Skeletal muscle satellite cell (primary cell): ENCODE measurements around the gene ANKRD24.
A peak's percentile ranks its signal among the peaks of the same experiment; 100 is the strongest.
"Not testable (repeated sequence)": the region's sequence is repeated elsewhere in the genome, so short reads cannot be mapped to it uniquely, and the experiment has no call there.

Experiments used
- H3K27me3 ChIP-seq: 2 replicates; pipeline ENCODE4 v1.7.0; 2013; ENCODE audit warnings: low read length; ENCODE audit not compliant: control insufficient read depth, insufficient read depth
- H3K36me3 ChIP-seq: 2 replicates; pipeline ENCODE4 v1.7.0; 2013; ENCODE audit warnings: mild to moderate bottlenecking, control low read depth, low read length; ENCODE audit not compliant: insufficient read depth
- H3K4me1 ChIP-seq: 2 replicates; pipeline ENCODE4 v1.7.0; 2013; ENCODE audit warnings: low read length; ENCODE audit not compliant: control insufficient read depth, insufficient read depth
- H3K4me2 ChIP-seq: 2 replicates; pipeline ENCODE4 v1.7.0; 2013; ENCODE audit warnings: mild to moderate bottlenecking, low read length
- H3K4me3 ChIP-seq: 2 replicates; pipeline ENCODE4 v1.7.0; 2013; ENCODE audit warnings: low read length
- H3K9ac ChIP-seq: 2 replicates; pipeline ENCODE4 v1.7.0; 2013; ENCODE audit warnings: mild to moderate bottlenecking, low read depth, low read length, moderate library complexity
- H3K9me3 ChIP-seq: replicated peaks from 2 replicates; pipeline ENCODE4 v1.7.0; 2013; ENCODE audit warnings: mild to moderate bottlenecking, control low read depth, low read length

The ANKRD24 gene

DNA sequence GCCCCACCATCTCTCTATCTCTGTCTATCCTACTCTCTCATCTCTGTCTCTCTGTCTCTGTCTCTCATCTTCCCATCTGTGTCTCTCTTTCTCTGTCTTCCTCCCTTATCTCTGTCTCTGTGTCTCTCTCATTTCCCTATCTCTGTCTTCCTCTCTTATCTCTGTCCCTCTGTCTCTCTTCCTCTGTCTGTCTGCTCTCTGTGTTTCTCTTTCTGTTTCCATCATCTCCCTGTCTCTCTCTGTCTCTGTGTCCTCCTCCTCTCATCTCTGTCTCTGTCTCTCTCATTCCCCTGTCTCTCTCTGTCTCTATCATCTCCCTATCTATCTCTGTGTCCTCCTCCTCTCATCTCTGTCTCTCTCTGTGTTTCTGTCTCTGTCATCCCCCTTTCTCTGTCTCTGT is 45.3 kb downstream of the ANKRD24 start:
- no peak overlapping the region for H3K9ac ChIP-seq
- peaks cover 14% of the 10 kb centered on the region for H3K4me1 ChIP-seq
- no peak overlapping the region for H3K4me2 ChIP-seq
- H3K36me3 ChIP-seq, result no peaks in the 10 kb centered on the region
- H3K4me3 ChIP-seq, result no peak overlapping the region
- H3K9me3 ChIP-seq, result no peaks in the 10 kb centered on the region
- H3K27me3 ChIP-seq, result peaks cover 18% of the 10 kb centered on the region

DNA sequence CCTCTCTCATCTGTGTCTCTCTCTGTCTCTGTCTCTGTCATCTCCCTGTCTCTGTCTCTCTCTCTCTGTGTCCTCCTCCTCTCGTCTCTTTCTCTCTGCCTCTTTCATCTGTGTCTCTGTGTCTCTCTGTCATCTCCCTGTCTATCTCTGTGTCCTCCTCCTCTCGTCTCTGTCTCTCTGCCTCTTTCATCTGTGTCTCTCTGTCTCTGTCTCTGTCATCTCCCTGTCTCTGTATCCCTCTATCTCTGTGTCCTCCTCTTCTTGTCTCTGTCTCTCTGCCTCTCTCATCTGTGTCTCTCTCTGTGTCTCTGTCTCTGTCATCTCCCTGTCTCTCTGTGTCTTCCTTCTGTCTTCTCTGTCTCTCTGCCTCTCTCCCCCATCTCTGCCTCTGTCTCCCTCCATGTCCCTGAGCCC is 46.3 kb downstream of the ANKRD24 start:
- peaks cover 18% of the 10 kb centered on the region for H3K27me3 ChIP-seq
- peak overlapping the region; percentile 28 for H3K4me2 ChIP-seq
- H3K9ac ChIP-seq, result no peak overlapping the region
- no peaks in the 10 kb centered on the region for H3K36me3 ChIP-seq
- H3K4me1 ChIP-seq, result peaks cover 14% of the 10 kb centered on the region
- no peaks in the 10 kb centered on the region for H3K9me3 ChIP-seq
- H3K4me3 ChIP-seq, result no peak overlapping the region

DNA sequence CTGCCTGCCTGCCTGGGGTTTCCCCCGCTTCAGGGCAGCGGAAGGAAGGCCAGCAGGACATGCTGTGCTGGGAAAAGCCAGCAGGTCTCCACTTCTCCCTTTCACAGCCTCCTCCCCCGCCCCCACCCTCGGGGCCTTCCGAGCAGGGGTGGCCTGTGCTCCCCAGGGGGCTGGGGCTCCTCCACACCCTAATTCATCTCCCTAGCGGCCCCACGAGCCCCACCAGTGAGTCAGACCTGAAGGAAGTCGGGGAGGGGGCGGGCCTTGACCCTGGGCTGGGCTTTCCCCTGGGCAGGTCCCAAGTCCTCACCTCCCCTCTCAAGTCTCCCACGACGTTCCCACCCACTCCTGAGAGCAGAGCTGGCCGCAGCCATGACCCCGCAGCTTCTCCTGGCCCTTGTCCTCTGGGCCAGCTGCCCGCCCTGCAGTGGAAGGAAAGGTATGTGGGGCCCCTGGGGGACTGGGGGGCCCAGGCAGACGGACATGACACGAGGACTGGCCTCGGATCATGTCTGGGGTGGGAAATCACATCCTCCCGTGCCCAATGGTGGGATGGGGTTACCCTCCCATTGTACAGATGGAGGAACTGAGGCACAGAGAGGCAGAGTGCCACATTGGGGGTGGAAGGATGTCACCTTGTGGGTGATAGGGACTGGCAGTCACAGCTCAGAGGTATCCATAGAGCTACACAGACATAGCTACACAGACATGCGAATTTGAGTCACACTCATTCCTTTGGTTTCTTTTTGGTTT is 46.9 kb downstream of the ANKRD24 start, which contains the start of gene EBI3:
Gene EBI3, plus strand, starts transcription at position 345 of the 753 bp plus-strand sequence. Its CDS starts 28 bp downstream, at position 373.
- peak within 1 kb of the TSS; percentile 28 for H3K4me2 ChIP-seq
- H3K9me3 ChIP-seq, result no peaks in the 10 kb centered on the region
- peaks cover 14% of the 10 kb centered on the region for H3K4me1 ChIP-seq
- H3K27me3 ChIP-seq, result peaks cover 19% of the 10 kb centered on the region
- H3K36me3 ChIP-seq, result no peaks in the 10 kb centered on the region
- H3K9ac ChIP-seq, result no peak within 1 kb of the TSS
- no peak within 1 kb of the TSS for H3K4me3 ChIP-seq

DNA sequence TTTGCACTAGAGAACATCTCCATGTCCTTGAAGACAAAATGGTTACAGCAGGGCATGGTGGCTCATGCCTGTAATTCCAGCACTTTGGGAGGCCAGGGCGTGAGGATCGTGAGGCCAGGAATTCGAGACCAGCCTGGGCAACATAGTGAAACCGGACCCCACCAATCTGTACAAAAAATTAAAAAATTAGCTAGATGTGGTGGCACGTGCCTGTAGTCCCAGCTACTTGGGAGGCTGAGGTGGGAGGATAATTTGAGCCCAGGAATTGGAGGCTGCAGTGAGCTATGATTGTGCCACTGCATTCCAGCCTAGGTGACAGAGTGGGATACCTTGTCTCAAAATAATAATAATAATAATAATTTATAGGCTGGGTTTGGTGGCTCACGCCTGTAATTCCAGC is 47.7 kb downstream of the ANKRD24 start:
- H3K4me1 ChIP-seq, result peaks cover 14% of the 10 kb centered on the region
- peaks cover 26% of the 10 kb centered on the region for H3K27me3 ChIP-seq
- H3K9ac ChIP-seq, H3K9me3 ChIP-seq, H3K4me3 ChIP-seq, H3K36me3 ChIP-seq, H3K4me2 ChIP-seq: not testable (repeated sequence)

DNA sequence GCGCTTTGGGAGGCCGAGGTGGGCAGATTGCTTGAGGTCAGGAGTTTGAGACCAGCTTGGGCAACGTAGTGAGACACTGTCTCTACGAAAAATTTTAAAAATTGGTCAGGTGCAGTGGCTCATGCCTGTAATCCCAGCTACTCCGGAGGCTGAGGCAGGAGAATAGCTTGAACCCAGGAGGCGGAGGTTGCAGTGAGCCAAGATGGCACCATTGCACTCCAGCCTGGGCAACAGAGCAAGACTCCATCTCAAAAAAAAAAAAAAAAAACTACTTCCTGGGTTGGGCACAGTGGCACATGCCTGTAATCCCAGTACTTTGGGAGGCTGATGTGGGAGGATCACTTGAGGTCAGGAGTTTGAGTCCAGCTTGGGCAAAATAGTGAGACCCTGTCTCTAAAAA is 49.0 kb downstream of the ANKRD24 start:
- H3K4me3 ChIP-seq, H3K9me3 ChIP-seq, H3K4me2 ChIP-seq, H3K36me3 ChIP-seq, H3K9ac ChIP-seq: not testable (repeated sequence)
- peaks cover 14% of the 10 kb centered on the region for H3K4me1 ChIP-seq
- peaks cover 23% of the 10 kb centered on the region for H3K27me3 ChIP-seq

- Histone ChIP-seq H3K4me1 (peaks cover 14% of the 10 kb centered on the region), H3K27me3 (peaks cover 26% of the 10 kb centered on the region)
- H3K36me3 ChIP-seq, H3K9ac ChIP-seq, H3K9me3 ChIP-seq, H3K4me3 ChIP-seq, H3K4me2 ChIP-seq: not testable (repeated sequence)
These were observed 49.6 kb downstream of the ANKRD24 start for GRCh38 chr19:4232139-4232538.

DNA sequence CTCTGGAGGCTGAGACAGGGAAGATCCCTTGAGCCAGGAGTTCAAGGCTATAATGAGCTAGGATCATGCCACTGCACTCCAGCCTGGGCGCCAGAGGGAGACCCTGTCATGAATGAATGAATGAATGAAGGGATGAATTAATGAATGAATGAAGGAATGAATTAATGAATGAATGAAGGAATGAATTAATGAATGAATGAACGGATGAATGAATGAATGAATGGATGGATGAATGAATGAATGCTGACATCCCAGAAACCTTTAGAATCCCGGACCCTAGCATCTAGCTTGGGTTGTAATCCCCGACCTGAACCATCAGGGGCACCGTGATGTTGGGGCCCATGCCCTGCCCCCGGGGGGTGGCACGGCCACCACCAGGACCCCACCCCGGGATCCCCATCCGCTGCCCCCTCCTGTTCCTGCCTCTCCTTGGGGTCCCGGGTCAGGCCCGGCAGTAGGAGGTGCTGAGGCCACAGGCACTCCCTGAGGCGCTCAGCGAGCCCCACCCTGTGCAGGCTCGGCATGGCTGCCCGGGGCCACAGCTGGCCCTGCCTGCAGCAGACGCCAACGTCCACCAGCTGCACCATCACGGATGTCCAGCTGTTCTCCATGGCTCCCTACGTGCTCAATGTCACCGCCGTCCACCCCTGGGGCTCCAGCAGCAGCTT is 50.3 kb downstream of the ANKRD24 start:
- no peaks in the 10 kb centered on the region for H3K9me3 ChIP-seq
- H3K36me3 ChIP-seq, result no peaks in the 10 kb centered on the region
- no peak overlapping the region for H3K4me3 ChIP-seq
- no peak overlapping the region for H3K9ac ChIP-seq
- peak overlapping the region; percentile 27 for H3K4me2 ChIP-seq
- H3K27me3 ChIP-seq, result peaks cover 25% of the 10 kb centered on the region
- H3K4me1 ChIP-seq, result peaks cover 14% of the 10 kb centered on the region

DNA sequence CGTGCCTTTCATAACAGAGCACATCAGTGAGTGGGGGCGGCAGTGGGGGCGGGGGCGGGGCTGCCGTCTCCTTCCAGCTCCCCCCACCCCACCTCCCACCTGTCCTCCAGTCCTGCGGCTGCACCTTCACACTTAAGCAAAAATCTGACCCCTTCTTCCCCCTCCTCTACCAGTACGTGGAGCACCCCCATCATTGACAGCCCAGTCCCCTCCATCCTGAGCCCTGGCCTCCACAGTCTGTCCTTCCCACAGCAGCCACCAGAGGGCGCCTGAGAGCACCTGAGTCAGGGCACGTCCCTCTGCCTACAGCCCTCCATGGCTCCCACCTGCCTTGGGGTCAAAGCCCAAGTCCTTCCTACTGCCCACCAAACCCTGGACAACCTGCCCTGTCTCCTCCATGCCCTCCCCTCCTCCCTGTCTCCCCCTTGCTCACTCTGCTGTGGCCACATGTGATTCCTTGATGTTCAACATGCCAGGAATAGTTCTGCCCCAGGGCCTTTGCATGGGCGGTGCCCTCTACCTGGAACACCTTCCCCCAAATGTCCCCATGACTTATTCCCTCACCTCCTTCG is 50.9 kb downstream of the ANKRD24 start:
- no peaks in the 10 kb centered on the region for H3K36me3 ChIP-seq
- no peak overlapping the region for H3K9ac ChIP-seq
- H3K4me3 ChIP-seq, result no peak overlapping the region
- no peaks in the 10 kb centered on the region for H3K9me3 ChIP-seq
- H3K27me3 ChIP-seq, result peaks cover 19% of the 10 kb centered on the region
- peaks cover 13% of the 10 kb centered on the region for H3K4me1 ChIP-seq
- H3K4me2 ChIP-seq, result peak overlapping the region; percentile 27

DNA sequence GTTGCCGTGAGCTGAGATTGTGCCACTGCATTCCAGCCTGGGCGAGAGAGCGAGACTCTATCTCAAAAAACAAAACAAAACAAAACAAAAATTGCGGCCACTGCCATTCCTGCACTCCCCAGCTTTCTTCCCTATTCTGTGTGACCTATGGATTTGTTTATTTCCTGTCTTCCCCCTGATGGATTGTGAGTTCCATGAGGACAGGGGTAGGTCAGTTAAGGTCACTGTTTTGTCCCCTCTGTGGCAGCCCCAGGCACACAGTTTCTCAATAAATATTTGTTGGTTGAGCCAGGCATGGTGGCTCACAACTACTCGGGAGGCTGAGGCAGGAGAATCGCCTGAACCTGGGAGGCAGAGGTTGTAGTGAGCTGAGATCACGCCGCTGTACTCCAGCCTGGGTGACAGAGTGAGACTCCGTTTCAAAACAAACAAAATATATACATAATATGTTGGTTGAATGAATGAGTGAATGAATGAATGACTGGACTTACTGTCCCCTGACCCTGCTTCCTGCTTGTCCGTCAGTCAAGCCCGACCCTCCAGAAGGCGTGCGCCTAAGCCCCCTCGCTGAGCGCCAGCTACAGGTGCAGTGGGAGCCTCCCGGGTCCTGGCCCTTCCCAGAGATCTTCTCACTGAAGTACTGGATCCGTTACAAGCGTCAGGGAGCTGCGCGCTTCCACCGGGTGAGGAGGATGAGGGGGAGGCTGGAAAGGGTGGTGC is 51.8 kb downstream of the ANKRD24 start:
- Histone ChIP-seq H3K4me2 (no peak overlapping the region), H3K9me3 (no peaks in the 10 kb centered on the region), H3K4me3 (no peak overlapping the region), H3K4me1 (peaks cover 4% of the 10 kb centered on the region), H3K27me3 (peaks cover 12% of the 10 kb centered on the region), H3K36me3 (no peaks in the 10 kb centered on the region), H3K9ac (no peak overlapping the region)

GRCh38 chr19:4234862-4235201 is 52.3 kb downstream of the ANKRD24 start:
- Histone ChIP-seq H3K27me3 (peaks cover 12% of the 10 kb centered on the region), H3K4me2 (no peak overlapping the region), H3K9me3 (no peaks in the 10 kb centered on the region), H3K4me1 (no peaks in the 10 kb centered on the region), H3K9ac (no peak overlapping the region), H3K36me3 (no peaks in the 10 kb centered on the region), H3K4me3 (no peak overlapping the region)

DNA sequence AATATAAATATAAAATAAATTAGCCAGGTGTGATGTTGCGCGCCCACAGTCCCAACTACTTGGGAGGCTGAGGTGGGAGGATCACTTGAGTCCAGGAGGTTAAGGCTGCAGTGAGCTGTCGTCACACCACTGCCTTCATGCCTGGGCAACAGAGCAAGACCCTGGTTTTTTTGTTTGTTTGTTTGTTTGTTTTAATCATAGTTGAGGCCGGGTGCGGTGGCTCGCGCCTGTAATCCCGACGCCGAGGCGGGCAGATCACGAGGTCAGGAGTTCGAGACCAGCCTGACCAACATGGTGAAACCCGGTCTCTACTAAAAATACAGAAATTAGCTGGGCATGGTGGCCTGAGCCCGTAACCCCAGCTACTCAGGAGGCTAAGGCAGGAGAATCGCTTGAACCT is 55.0 kb downstream of the ANKRD24 start:
- not testable (repeated sequence) for H3K9ac ChIP-seq, H3K9me3 ChIP-seq, H3K4me2 ChIP-seq, H3K4me3 ChIP-seq, H3K4me1 ChIP-seq, H3K36me3 ChIP-seq
- peaks cover 12% of the 10 kb centered on the region for H3K27me3 ChIP-seq
